HG02798 (cell line): ENCODE data around the gene SLC8A1.
A peak's percentile ranks its signal among the peaks of the same experiment; 100 is the strongest.

Source experiments
- ATAC-seq: cut with Tn5 transposase; IDR thresholded peaks from one replicate; pipeline ENCODE4 v1.9.1; 2021; ENCODE audit warnings: mild to moderate bottlenecking; ENCODE audit not compliant: unreplicated experiment, poor library complexity

Gene SLC8A1

GRCh38 chr2:40430776-40431599 lies 20.9 kb downstream of the SLC8A1 start:
- no peak for ATAC-seq

- ATAC-seq = no peak
These were observed 23.5 kb downstream of the SLC8A1 start for GRCh38 chr2:40428439-40428838.

- no peak for ATAC-seq
These were observed 30.1 kb downstream of the SLC8A1 start for GRCh38 chr2:40421631-40422297.

- ATAC-seq = no peak
These were observed 31.4 kb downstream of the SLC8A1 start for GRCh38 chr2:40420478-40420877.

- ATAC-seq = no peak
These were observed 32.5 kb downstream of the SLC8A1 start for GRCh38 chr2:40419364-40419762.

- ATAC-seq = no peak
These were observed 33.1 kb downstream of the SLC8A1 start for GRCh38 chr2:40418614-40419363.

- ATAC-seq = no peak
These were observed 35.4 kb downstream of the SLC8A1 start for GRCh38 chr2:40416486-40416885.

- no peak for ATAC-seq
These were observed 36.5 kb downstream of the SLC8A1 start for GRCh38 chr2:40415391-40415790.

- no peak for ATAC-seq
These were observed 39.4 kb downstream of the SLC8A1 start for GRCh38 chr2:40412456-40412855.

GRCh38 chr2:40410695-40411094 lies 41.2 kb downstream of the SLC8A1 start:
- no peak for ATAC-seq

GRCh38 chr2:40409734-40410133 lies 42.2 kb downstream of the SLC8A1 start:
- ATAC-seq = no peak

- no peak for ATAC-seq
These were observed 45.2 kb downstream of the SLC8A1 start for GRCh38 chr2:40406485-40407289.

- ATAC-seq = no peak
These were observed 46.4 kb downstream of the SLC8A1 start for GRCh38 chr2:40405465-40405864.

- ATAC-seq = peak; percentile 84
These were observed 47.4 kb downstream of the SLC8A1 start for GRCh38 chr2:40404517-40404916.

- no peak for ATAC-seq
These were observed 48.6 kb downstream of the SLC8A1 start for GRCh38 chr2:40403233-40403836.

- no peak for ATAC-seq
These were observed 50.0 kb downstream of the SLC8A1 start for GRCh38 chr2:40401896-40402295.

- no peak for ATAC-seq
These were observed 51.4 kb downstream of the SLC8A1 start for GRCh38 chr2:40400336-40400953.

GRCh38 chr2:40397765-40398164 lies 54.1 kb downstream of the SLC8A1 start:
- ATAC-seq = no peak

- no peak for ATAC-seq
These were observed 55.8 kb downstream of the SLC8A1 start for GRCh38 chr2:40396124-40396523.
